Amniotic epithelial cell (primary cell): ENCODE measurements around the gene TRAPPC13.
"Not testable (repeated sequence)": the region's sequence is repeated elsewhere in the genome, so short reads cannot be mapped to it uniquely, and the experiment has no call there.

Source experiments
- DNase-seq: peaks from one replicate; pipeline ENCODE4 v3.0.0-alpha.2; 2010; ENCODE audit warnings: low read depth

Gene TRAPPC13, protein sequence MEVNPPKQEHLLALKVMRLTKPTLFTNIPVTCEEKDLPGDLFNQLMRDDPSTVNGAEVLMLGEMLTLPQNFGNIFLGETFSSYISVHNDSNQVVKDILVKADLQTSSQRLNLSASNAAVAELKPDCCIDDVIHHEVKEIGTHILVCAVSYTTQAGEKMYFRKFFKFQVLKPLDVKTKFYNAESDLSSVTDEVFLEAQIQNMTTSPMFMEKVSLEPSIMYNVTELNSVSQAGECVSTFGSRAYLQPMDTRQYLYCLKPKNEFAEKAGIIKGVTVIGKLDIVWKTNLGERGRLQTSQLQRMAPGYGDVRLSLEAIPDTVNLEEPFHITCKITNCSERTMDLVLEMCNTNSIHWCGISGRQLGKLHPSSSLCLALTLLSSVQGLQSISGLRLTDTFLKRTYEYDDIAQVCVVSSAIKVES

GRCh38 chr5:65624571-65625555 is at the start of gene TRAPPC13, which contains the start of gene SHLD3:
Gene TRAPPC13, plus strand, starts transcription at chr5:65625027. Its CDS starts 34 bp downstream, at chr5:65625061.
Gene SHLD3, plus strand, starts transcription at chr5:65625027. Its CDS starts 4,561 bp downstream, at chr5:65629588.
- peak; percentile 88 for DNase-seq

DNA sequence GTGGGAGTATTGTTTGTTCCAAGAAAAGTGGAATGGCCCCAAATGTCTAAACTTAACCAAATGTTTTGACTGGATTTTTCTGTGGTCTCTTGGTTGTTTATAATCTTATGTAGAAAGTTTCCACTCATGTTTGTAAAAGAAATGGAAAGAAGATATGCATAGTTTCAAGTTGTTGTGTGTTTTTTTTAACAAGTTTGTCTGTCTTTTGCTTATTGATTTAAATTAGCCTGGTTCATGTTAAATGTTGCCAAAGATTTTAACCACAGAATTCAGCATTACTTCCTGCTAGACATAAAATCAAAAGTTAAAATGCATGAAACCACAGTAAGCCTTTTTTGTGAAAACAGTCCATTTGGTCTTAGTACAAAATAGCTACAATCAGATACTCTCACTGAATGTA is 47.7 kb upstream of the TRAPPC13 start:
- no peak for DNase-seq

DNA sequence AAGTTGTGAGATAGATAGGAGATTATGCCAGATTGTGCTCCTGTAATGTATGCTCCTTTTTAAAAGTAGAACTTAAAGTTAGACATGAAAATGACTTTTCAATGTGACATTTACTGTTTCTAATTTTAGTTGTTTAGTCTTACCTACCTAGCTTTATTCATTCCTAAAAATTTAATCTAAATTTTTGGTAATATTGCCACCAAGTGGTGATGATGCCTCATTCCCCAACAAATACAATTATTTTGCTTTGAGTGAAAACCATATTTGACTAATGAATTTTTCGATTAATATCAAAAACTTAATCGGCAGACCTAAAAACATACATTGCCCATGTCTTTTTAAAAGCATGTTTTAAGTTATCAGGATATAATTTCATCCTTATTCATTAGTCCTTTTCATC is 36.1 kb upstream of the TRAPPC13 start:
- no peak for DNase-seq

GRCh38 chr5:65601761-65602160 is 23.1 kb upstream of the TRAPPC13 start:
- DNase-seq, result not testable (repeated sequence)

DNA sequence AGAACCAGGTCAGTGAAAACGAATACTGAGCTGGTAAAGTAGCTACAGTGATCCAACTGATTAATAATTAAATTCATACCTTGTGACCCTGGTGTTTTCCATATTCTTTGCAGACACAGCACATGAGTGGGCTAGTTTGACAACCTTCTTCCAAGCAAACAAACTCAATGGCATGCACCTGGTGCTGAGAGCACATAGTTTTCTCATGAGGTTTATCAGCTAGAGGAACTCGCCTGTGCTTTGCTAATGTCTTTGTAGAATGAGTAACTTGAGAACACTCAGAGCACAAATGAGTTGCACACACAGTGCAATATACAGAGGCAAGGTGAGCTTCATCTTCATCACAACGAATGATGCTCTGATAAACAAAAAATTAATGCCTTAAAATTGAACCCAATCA is 13.3 kb upstream of the TRAPPC13 start:
- DNase-seq, result peak; percentile 48

DNA sequence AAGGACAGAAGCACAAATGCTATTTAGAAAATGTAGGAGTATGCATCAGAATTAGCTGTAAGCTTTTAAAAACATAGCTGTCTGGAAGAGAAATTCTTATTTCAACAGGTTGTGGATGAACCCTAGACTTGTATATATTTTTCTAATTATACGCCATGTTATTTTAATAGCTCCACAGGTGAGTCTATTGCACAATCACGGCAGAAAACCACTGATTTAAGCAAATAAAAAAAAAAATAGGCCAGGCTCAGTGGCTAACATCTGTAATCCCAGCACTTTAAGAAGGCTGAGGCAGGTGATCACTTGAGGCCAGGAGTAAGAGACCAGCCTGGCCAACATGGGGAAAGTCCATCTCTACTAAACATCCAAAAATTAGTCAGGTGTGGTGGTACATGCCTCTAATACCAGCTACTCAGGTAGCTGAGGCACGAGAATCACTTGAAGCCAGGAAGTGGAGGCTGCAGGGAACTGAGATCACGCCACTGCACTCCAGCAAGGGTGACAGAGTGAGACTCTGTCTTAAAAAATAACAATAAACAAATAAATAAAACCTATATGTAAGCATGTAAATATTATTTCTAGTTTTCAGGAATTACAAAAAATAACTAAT is 12.4 kb upstream of the TRAPPC13 start:
- DNase-seq, result no peak

DNA sequence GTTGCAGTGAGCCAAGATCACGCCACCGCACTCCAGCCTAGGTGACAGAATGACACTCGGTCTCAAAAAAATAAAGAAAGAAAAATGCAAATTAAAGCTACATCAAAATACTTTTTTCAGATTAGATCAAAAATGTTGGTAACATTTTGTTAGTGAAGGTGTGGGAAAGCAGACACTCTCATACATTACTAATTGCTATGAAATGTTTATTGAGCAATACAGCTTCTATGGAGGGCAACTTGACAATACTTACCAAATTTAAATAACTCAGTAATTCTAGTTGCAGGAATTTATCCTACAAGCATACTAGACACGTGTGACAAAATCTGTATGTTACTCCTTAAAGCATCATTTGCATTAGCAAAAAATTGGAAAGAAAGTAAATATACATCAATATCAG is 4.8 kb upstream of the TRAPPC13 start:
- DNase-seq, result peak; percentile 12

DNA sequence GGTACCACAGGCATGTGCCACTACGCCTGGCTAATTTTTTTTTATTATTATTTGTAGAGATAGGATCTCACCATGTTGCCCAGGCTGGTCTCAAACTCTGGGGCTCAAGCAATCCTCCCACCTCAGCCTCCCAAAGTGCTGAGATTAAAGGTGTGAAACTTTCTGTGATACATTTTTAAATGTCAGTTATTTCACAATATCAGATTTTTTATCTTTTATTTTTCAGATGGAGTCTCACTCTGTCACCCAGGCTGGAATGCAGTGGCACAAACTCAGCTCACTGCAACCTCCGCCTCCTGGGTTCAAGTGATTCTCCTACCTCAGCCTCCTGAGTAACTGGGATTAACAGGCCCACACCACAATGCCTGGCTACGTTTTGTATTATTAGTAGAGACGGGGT is 2.9 kb upstream of the TRAPPC13 start:
- DNase-seq, result not testable (repeated sequence)

DNA sequence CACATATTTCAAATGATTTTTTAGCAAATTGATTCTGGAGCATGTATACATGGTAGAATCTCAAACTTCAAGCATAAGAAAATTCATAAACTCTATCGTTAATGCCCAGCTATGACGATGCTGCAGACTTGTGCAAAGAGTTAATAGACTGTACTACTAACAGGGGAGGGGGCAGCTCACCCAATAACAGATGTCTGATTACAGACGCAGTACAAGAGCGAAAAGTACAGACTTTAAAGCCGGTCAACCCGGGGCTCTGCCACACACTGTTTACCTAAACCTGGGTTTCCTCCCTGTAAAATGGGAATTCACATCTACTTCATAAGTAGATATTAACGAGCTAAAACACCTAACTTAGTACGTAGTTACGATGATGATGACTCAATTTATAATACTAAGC is 1.3 kb upstream of the TRAPPC13 start:
- DNase-seq, result peak; percentile 2

DNA sequence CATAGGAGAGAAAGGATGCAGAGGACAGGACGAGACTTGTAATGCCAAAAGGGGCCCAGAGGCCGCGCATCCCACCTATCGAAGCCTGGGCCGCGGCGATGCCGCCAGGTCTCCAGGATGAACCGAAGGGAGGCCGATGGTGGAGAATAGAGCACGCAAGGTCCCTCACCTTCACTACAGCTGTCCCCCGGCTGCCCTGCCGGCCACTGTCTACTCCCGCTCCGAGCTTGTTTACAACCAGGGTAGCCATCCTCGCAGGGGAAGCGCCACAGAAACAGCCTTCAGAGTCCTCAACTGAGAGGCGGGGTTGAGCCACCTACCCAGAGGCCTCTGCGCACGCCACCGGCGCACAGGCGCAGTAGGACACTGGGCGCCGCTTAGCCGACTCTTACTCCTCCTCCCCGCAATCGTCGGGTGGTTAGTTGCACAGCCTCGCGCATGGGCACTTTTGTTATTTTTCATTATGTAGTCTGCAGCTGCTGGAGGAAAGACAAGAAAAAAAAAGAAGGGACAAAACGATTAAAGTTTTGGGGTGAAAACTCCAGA is 729 bp upstream of the TRAPPC13 start, which contains the start of gene TRIM23:
TSS of gene TRIM23 (minus strand) at position 309 of the 546 bp plus-strand sequence. CDS start at position 250, 59 bp downstream.
- DNase-seq, result peak; percentile 90

DNA sequence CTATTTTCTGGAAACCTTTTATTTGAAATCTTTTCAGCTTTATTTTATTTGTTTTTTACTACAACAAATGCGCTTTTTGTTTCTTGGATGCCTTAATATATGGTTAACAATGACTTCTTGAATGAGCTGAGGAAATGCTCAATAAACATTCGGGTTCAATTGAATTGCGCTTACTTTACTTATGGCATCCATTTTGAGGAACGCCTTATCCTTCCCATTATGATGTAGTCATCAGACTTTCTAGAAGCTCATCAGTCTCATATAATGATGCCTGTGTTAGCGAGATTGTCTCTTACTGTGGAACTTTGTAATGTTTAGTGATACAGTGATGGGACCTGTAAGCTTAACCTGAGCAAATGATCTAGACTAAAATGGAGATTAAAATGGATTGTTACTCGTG is 916 bp downstream of the TRAPPC13 start:
- no peak for DNase-seq

- no peak for DNase-seq
These were observed 6.2 kb downstream of the TRAPPC13 start for GRCh38 chr5:65630981-65631380.

DNA sequence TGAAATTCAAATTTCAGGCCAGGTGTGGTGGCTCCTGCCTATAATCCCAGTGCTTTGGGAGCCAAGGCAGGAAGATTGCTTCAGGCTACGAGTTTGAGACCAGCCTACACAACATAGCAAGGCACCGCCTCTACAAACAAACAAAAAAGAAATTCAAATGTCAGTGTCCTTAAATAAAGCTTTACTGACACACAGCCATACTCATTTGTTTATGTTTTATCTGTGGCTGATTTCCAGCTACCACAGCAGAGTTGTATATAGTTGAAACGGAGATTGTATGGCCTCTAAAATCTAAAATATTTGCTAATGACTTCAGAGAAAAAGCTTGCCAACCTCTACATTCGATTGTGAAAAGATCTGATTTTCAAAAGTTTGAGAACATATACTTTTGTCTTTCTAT is 15.4 kb downstream of the TRAPPC13 start:
- DNase-seq, result no peak

GRCh38 chr5:65646938-65647337 is 22.1 kb downstream of the TRAPPC13 start:
- DNase-seq, result no peak

GRCh38 chr5:65647941-65648340 is 23.1 kb downstream of the TRAPPC13 start:
- DNase-seq, result no peak

- DNase-seq, result no peak
These were observed 26.3 kb downstream of the TRAPPC13 start for GRCh38 chr5:65651144-65651543.

GRCh38 chr5:65654713-65655112 is 29.9 kb downstream of the TRAPPC13 start:
- DNase-seq, result no peak

GRCh38 chr5:65663804-65664521 is 39.1 kb downstream of the TRAPPC13 start:
- DNase-seq, result peak; percentile 25

DNA sequence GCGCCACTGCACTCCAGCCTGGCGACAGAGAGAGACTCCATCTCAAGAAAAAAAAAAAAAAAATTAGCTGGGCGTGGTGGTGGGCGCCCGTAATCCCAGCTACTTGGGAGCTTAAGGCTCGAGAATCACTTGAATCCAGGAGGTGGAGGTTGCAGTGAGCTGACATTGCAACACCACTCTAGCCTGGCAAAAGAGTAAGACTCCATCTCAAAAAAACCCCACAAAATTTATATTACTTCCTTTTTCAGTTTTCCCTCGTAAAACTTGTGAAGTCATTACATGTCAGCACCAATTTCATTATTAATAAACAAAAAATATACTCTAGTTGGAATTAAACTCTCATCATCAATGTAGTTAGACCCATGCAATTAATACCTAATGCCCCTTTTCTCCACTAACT is 43.9 kb downstream of the TRAPPC13 start:
- no peak for DNase-seq

DNA sequence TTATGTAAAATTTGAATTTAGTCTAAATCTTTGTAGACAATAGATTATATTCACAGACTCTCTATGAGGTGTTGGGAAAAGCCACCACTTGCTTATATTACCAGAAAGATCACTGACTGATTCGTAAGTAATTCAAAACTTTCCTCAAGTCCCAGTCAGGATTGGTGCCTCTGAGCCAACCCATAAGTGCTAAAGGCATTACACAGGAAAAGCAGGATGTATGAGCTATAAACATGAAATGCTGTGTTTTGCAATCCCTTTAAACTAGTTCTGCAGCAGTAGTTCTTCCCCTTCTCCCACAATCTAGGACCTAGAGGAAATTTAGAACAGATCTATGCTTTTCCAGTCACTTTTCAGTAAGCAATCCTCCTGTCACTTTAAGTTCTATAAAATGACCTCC is 48.0 kb downstream of the TRAPPC13 start:
- peak; percentile 82 for DNase-seq

- DNase-seq, result peak; percentile 61
These were observed 49.9 kb downstream of the TRAPPC13 start for GRCh38 chr5:65674749-65675148.
